ENCODE results near the gene SCAMP4. TPM values are rescaled to one million over a fixed set of nuclear protein-coding genes. Genes with fewer than 3 reads are reported as not detected.

SCAMP4 gene
- total RNA-seq, 4 donors from 2014 or later: 18.8 to 38.4 (median 26.7) TPM

DNA sequence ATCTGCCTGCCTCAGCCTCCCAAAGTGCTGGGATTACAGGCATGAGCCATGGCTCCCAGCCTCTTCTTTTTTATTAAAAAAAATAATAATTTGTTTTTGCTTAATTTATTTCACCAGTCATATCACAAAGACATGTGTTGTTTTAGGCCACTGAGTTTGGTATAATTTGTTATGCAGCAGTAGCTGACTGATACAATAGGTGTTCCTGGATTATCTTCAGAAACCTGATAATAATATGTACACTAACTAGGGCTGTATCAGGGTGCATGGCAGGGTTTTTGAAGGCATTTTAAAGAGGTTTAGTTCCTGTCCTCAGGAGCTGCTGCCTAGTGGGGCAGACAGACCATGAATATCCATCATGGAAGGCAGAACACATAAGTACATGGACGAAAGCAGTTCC is 26.2 kb downstream of the SCAMP4 start:
- no peaks in the 10 kb centered on the region for H3K9me3 ChIP-seq
- intact Hi-C loops (cut with DNase I; ENCODE audit: low total_unique reads) (no loop called here), in situ Hi-C loops (cut with MboI; ENCODE audit: low sequenced_read_pairs in 4 of 4) (loop anchor here in 2 of 4 donors (10.0 kb wide), 2 partner anchors 133 to 143 kb away; no protein-coding TSS in a partner anchor)
- H3K4me1 ChIP-seq: peaks cover 16 to 19% of the 10 kb centered on the region in 2 donors
- H3K27ac ChIP-seq: no peak overlapping the region
- DNase-seq (no peak), ATAC-seq (no peak)
- no peaks in the 10 kb centered on the region for H3K27me3 ChIP-seq
- TF ChIP-seq POLR2A (IDR thresholded peaks at IDR 0.05): no peak
- TF ChIP-seq CTCF (IDR thresholded peaks at IDR 0.05 in 4 of 5, conservative IDR thresholded peaks at IDR 0.05 in 1 of 5): no peak
- no peak overlapping the region for H3K4me3 ChIP-seq
- H3K36me3 ChIP-seq: no peaks in the 10 kb centered on the region

GRCh38 chr19:1932395-1932794 is 27.2 kb downstream of the SCAMP4 start:
- H3K4me1 ChIP-seq: peaks cover 16 to 19% of the 10 kb centered on the region in 2 donors
- H3K36me3 ChIP-seq: no peaks in the 10 kb centered on the region
- ATAC-seq: no peak
- H3K9me3 ChIP-seq: no peaks in the 10 kb centered on the region
- DNase-seq: no peak
- H3K27ac ChIP-seq: no peak overlapping the region
- in situ Hi-C loops (cut with MboI; ENCODE audit: low sequenced_read_pairs in 4 of 4): loop anchor here in 2 of 4 donors (10.0 kb wide), 2 partner anchors 132 to 142 kb away; no protein-coding TSS in a partner anchor
- H3K4me3 ChIP-seq: no peak overlapping the region
- no peaks in the 10 kb centered on the region for H3K27me3 ChIP-seq
- intact Hi-C loops (cut with DNase I; ENCODE audit: low total_unique reads): no loop called here
- TF ChIP-seq POLR2A (IDR thresholded peaks at IDR 0.05) (no peak), CTCF (IDR thresholded peaks at IDR 0.05 in 4 of 5, conservative IDR thresholded peaks at IDR 0.05 in 1 of 5) (no peak)

- in situ Hi-C loops (cut with MboI; ENCODE audit: low sequenced_read_pairs in 4 of 4): loop anchor here in 2 of 4 donors (10.0 kb wide), 2 partner anchors 132 to 142 kb away; no protein-coding TSS in a partner anchor
- intact Hi-C loops (cut with DNase I; ENCODE audit: low total_unique reads): no loop called here
Measured at GRCh38 chr19:1933244-1933643, 28.0 kb downstream of the SCAMP4 start.

GRCh38 chr19:1933942-1934341 is 28.7 kb downstream of the SCAMP4 start:
- no peak for ATAC-seq
- peaks cover 15 to 17% of the 10 kb centered on the region in 2 donors for H3K4me1 ChIP-seq
- no peaks in the 10 kb centered on the region for H3K27me3 ChIP-seq
- no peak overlapping the region for H3K4me3 ChIP-seq
- no peak overlapping the region for H3K27ac ChIP-seq
- DNase-seq: no peak
- in situ Hi-C loops (cut with MboI; ENCODE audit: low sequenced_read_pairs in 4 of 4) (loop anchor here in 2 of 4 donors (10.0 kb wide), 2 partner anchors 131 to 141 kb away; no protein-coding TSS in a partner anchor), intact Hi-C loops (cut with DNase I; ENCODE audit: low total_unique reads) (no loop called here)
- H3K9me3 ChIP-seq: no peaks in the 10 kb centered on the region
- TF ChIP-seq CTCF (IDR thresholded peaks at IDR 0.05 in 4 of 5, conservative IDR thresholded peaks at IDR 0.05 in 1 of 5) (no peak), POLR2A (IDR thresholded peaks at IDR 0.05) (no peak)
- H3K36me3 ChIP-seq: no peaks in the 10 kb centered on the region

More at GRCh38 chr19:1933244-1933643, 28.0 kb downstream of the SCAMP4 start:
- peaks cover 16 to 19% of the 10 kb centered on the region in 2 donors for H3K4me1 ChIP-seq
- H3K27ac ChIP-seq: no peak overlapping the region
- H3K27me3 ChIP-seq: no peaks in the 10 kb centered on the region
- no peak for TF ChIP-seq CTCF (IDR thresholded peaks at IDR 0.05 in 4 of 5, conservative IDR thresholded peaks at IDR 0.05 in 1 of 5)
- TF ChIP-seq POLR2A (IDR thresholded peaks at IDR 0.05): no peak
- DNase-seq (no peak), ATAC-seq (no peak)
- no peaks in the 10 kb centered on the region for H3K36me3 ChIP-seq
- no peak overlapping the region for H3K4me3 ChIP-seq
- no peaks in the 10 kb centered on the region for H3K9me3 ChIP-seq

Measured in gastrocnemius medialis (tissue), 4 donors.